Osteocyte (in vitro differentiated cells): ENCODE measurements around the gene KLHL25. TPM values are rescaled to one million over a fixed set of nuclear protein-coding genes. Genes with fewer than 3 reads are reported as not detected.
"Not testable (repeated sequence)": the region's sequence is repeated elsewhere in the genome, so short reads cannot be mapped to it uniquely, and the experiment has no call there.

ENCODE experiments used
- DNase-seq: peaks from one replicate; pipeline ENCODE4 v3.0.0; 2021; ENCODE audit warnings: mixed read lengths; ENCODE audit not compliant: unreplicated experiment; ENCODE audit errors: extremely low spot score
- H3K27ac Mint-ChIP-seq: one replicate; pipeline ENCODE4 v1.8.0; 2021; ENCODE audit warnings: mild to moderate bottlenecking, mixed read lengths; ENCODE audit not compliant: unreplicated experiment
- H3K27me3 Mint-ChIP-seq: one replicate; pipeline ENCODE4 v1.8.0; 2021; ENCODE audit warnings: mixed read lengths; ENCODE audit not compliant: unreplicated experiment
- H3K36me3 Mint-ChIP-seq: one replicate; pipeline ENCODE4 v1.8.0; 2021; ENCODE audit warnings: mixed read lengths; ENCODE audit not compliant: unreplicated experiment
- H3K4me1 Mint-ChIP-seq: one replicate; pipeline ENCODE4 v1.8.0; 2021; ENCODE audit warnings: mixed read lengths; ENCODE audit not compliant: unreplicated experiment
- H3K4me3 Mint-ChIP-seq: one replicate; pipeline ENCODE4 v1.8.0; 2021; ENCODE audit warnings: mild to moderate bottlenecking, moderate library complexity, mixed read lengths; ENCODE audit not compliant: unreplicated experiment
- H3K9me3 Mint-ChIP-seq: one replicate; pipeline ENCODE4 v1.8.0; 2021; ENCODE audit warnings: mixed read lengths; ENCODE audit not compliant: unreplicated experiment
- CTCF ChIP-seq: fragments of 200-600 bp; sonication (generic); IDR thresholded peaks from 2 replicates; pipeline ENCODE4 v1.5.0; 2021; ENCODE audit warnings: antibody characterized with exemption, mild to moderate bottlenecking, moderate library complexity
- total RNA-seq: library from RNA; stranded (reverse); gene quantifications from 2 replicates; pipeline ENCODE4 v1.2.1, GENCODE V29; 2021

Gene KLHL25
- total RNA-seq, 1 donor from 2014 or later: 3.6 TPM

- no peak overlapping the region for H3K4me3 Mint-ChIP-seq
- H3K27ac Mint-ChIP-seq: no peak overlapping the region
- H3K36me3 Mint-ChIP-seq: no peaks in the 10 kb centered on the region
- peaks cover 4% of the 10 kb centered on the region for H3K27me3 Mint-ChIP-seq
- DNase-seq: no peak
- peak; percentile 78 for TF ChIP-seq CTCF
- no peaks in the 10 kb centered on the region for H3K4me1 Mint-ChIP-seq
- no peaks in the 10 kb centered on the region for H3K9me3 Mint-ChIP-seq
These were observed 36.8 kb upstream of the KLHL25 start for GRCh38 chr15:85831415-85832113.

DNA sequence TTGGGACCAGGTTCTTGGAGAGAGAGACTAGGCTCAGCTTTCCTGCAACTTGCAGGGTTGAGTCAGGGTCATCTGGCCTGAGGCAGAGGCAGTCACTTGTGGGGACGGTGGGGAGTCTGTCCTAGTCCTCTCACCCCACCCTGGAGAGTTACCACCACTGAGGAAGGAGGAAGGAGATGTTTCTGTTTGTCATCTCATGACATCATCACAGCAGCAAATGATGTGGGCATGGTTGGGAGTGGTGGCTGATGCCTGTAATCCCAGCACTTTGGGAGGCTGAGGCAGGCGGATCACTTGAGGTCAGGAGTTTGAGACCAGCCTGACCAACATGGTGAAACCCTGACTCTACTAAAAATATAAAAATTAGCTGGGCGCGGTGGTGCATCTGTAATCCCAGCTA, 35.0 kb upstream of the KLHL25 start:
- not testable (repeated sequence) for DNase-seq, H3K9me3 Mint-ChIP-seq, H3K4me3 Mint-ChIP-seq, H3K27me3 Mint-ChIP-seq, H3K4me1 Mint-ChIP-seq, H3K36me3 Mint-ChIP-seq, H3K27ac Mint-ChIP-seq

GRCh38 chr15:85828874-85829273, 34.1 kb upstream of the KLHL25 start:
- H3K36me3 Mint-ChIP-seq: no peaks in the 10 kb centered on the region

DNA sequence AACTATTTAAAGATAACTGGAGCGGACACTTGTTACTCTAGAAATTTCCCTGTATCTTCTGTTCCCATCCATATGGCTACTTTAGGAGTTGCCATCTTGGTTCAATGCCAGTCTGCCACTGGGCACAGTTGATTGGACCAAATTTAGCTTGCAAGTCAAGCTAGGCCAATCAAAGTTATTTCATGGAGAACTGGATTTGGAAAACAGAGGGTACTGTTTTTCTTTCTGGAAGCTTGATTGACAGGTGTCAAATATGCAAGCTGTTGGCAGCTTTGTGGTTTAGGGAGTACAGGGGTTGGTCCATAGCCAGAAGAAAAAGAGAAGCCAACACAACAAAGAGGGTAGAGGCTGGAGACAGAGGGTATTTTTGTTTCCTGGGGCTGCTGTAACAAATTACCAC, 33.4 kb upstream of the KLHL25 start:
- Mint-ChIP-seq H3K27ac (no peak overlapping the region), H3K4me1 (no peaks in the 10 kb centered on the region), H3K9me3 (no peaks in the 10 kb centered on the region), H3K36me3 (no peaks in the 10 kb centered on the region), H3K27me3 (peaks cover 5% of the 10 kb centered on the region), H3K4me3 (no peak overlapping the region)
- no peak for TF ChIP-seq CTCF
- no peak for DNase-seq

More at GRCh38 chr15:85828874-85829273, 34.1 kb upstream of the KLHL25 start:
- no peak for DNase-seq
- H3K9me3 Mint-ChIP-seq: no peaks in the 10 kb centered on the region
- TF ChIP-seq CTCF: no peak
- H3K4me3 Mint-ChIP-seq: no peak overlapping the region
- H3K4me1 Mint-ChIP-seq: no peaks in the 10 kb centered on the region
- H3K27ac Mint-ChIP-seq: no peak overlapping the region
- H3K27me3 Mint-ChIP-seq: peaks cover 8% of the 10 kb centered on the region

DNA sequence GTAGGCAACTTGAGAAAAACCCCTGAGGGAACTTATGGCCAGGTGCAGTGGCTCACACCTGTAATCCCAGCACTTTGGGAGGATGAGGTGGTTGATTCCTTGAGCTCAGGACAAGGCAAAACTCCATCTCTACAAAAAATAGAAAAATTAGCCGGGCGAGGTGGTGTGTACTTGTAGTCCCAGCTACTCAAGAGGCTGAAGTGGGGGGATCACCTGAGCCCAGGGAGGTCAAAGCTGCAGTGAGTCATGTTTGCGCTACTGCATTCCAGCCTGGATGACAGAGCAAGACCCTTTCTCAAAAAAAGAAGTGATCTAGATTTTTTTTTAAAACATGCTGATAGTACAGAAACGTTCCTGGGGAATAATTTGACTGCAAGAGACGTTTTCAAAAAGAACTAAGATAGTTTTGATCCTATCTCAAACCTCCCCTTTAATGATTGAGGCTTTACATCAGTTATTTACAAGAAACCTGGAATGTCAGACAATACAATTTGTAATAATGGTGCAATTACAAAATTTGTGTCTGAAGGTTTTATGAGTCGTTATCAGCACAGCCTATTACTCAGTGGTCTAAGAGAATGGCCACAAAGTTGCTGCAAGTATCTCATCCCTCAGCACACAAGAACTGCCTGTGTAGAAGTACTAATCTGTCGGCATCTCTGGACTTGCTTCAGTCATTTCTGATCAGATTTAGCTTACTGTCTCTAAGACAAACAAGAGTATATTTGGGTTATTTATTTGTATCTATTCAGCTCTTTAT, 32.2 kb upstream of the KLHL25 start:
- no peak for TF ChIP-seq CTCF
- Mint-ChIP-seq H3K4me1 (no peaks in the 10 kb centered on the region), H3K36me3 (no peaks in the 10 kb centered on the region), H3K27ac (no peak overlapping the region), H3K27me3 (peaks cover 3% of the 10 kb centered on the region), H3K4me3 (no peak overlapping the region), H3K9me3 (no peaks in the 10 kb centered on the region)
- DNase-seq: no peak
